Upper lobe of right lung (tissue), 1 donor: ENCODE results near the gene GLRX2. TPM values are rescaled to one million over a fixed set of nuclear protein-coding genes. Genes with fewer than 3 reads are reported as not detected.

Experiments
- ATAC-seq: fragments of 200-7000 bp; cut with Tn5 transposase; one replicate; pipeline ENCODE4 v1.9.1; 2020; ENCODE audit warnings: mild to moderate bottlenecking, moderate library complexity
- DNase-seq: peaks from one replicate; pipeline ENCODE4 v3.0.0-alpha.2; 2020
- H3K27ac ChIP-seq: fragments of 200-600 bp; one replicate; pipeline ENCODE4 v1.8.0; 2022
- H3K27me3 ChIP-seq: fragments of 200-600 bp; one replicate; pipeline ENCODE4 v1.8.0; 2022; ENCODE audit warnings: mild to moderate bottlenecking
- H3K36me3 ChIP-seq: fragments of 200-600 bp; one replicate; pipeline ENCODE4 v1.8.0; 2022
- H3K4me1 ChIP-seq: fragments of 200-600 bp; one replicate; pipeline ENCODE4 v1.8.0; 2022
- H3K4me3 ChIP-seq: fragments of 200-600 bp; one replicate; pipeline ENCODE4 v1.8.0; 2022; ENCODE audit warnings: mild to moderate bottlenecking
- H3K9me3 ChIP-seq: fragments of 200-600 bp; one replicate; pipeline ENCODE4 v1.8.0; 2022
- CTCF ChIP-seq: fragments of 200-600 bp; IDR thresholded peaks from one replicate; pipeline ENCODE4 v1.8.0; 2022; ENCODE audit warnings: antibody characterized with exemption
- intact Hi-C: fragments of 100-400 bp; cut with DNase I; formaldehyde crosslinking; loops from one replicate; pipeline ENCODE4 v1.11.0; 2022
- total RNA-seq: library from RNA; stranded (reverse); fragmentation: NEBNext Ultra II Directional; extraction: Animal tissue kit (Norgen Biotek cat#: 25700); gene quantifications from one replicate; pipeline ENCODE4 v1.2.1, GENCODE V29; 2021
- donor health status: DM: no; HTN: yes; CAD: no; lungs with severe emphysema.

Gene GLRX2
- total RNA-seq, 1 donor from 2014 or later = 19.0 TPM

GRCh38 chr1:193104502-193104906 lies 710 bp downstream of the GLRX2 start:
- intact Hi-C loops = no loop called here
- no peaks in the 10 kb centered on the region for H3K9me3 ChIP-seq

GRCh38 chr1:193103759-193104501 lies 1.3 kb downstream of the GLRX2 start:
- H3K27me3 ChIP-seq = no peaks in the 10 kb centered on the region
- DNase-seq (no peak), ATAC-seq (no peak)
- TF ChIP-seq CTCF = no peak
- peaks cover 19% of the 10 kb centered on the region for H3K36me3 ChIP-seq
- peaks cover 11% of the 10 kb centered on the region for H3K4me1 ChIP-seq
- H3K27ac ChIP-seq = peak overlapping the region; percentile 86
- H3K9me3 ChIP-seq = no peaks in the 10 kb centered on the region
- peak overlapping the region; percentile 85 for H3K4me3 ChIP-seq
- intact Hi-C loops = no loop called here

More at GRCh38 chr1:193104502-193104906, 710 bp downstream of the GLRX2 start:
- peak; percentile 71 for ATAC-seq
- Histone ChIP-seq H3K27me3 (no peaks in the 10 kb centered on the region), H3K4me3 (peak overlapping the region; percentile 85), H3K36me3 (peaks cover 13% of the 10 kb centered on the region), H3K4me1 (peaks cover 11% of the 10 kb centered on the region), H3K27ac (peak overlapping the region; percentile 86)
- DNase-seq = peak; percentile 85
- no peak for TF ChIP-seq CTCF

GRCh38 chr1:193102662-193103061 lies 2.6 kb downstream of the GLRX2 start:
- H3K4me3 ChIP-seq = no peak overlapping the region
- H3K9me3 ChIP-seq = no peaks in the 10 kb centered on the region
- ATAC-seq = no peak
- H3K27ac ChIP-seq = no peak overlapping the region
- intact Hi-C loops = no loop called here
- peaks cover 11% of the 10 kb centered on the region for H3K4me1 ChIP-seq
- H3K36me3 ChIP-seq = peaks cover 29% of the 10 kb centered on the region
- H3K27me3 ChIP-seq = no peaks in the 10 kb centered on the region
- no peak for TF ChIP-seq CTCF
- DNase-seq = no peak

- no peak overlapping the region for H3K4me3 ChIP-seq
- DNase-seq = no peak
- no peaks in the 10 kb centered on the region for H3K9me3 ChIP-seq
- intact Hi-C loops = no loop called here
- peaks cover 59% of the 10 kb centered on the region for H3K36me3 ChIP-seq
- no peak for TF ChIP-seq CTCF
- H3K27ac ChIP-seq = no peak overlapping the region
- H3K27me3 ChIP-seq = no peaks in the 10 kb centered on the region
- ATAC-seq = no peak
- no peaks in the 10 kb centered on the region for H3K4me1 ChIP-seq
Measured at GRCh38 chr1:193094112-193094511, 11.1 kb downstream of the GLRX2 start.

GRCh38 chr1:193090865-193091264 lies 14.3 kb downstream of the GLRX2 start:
- H3K4me1 ChIP-seq = no peaks in the 10 kb centered on the region
- H3K27ac ChIP-seq = no peak overlapping the region
- no peaks in the 10 kb centered on the region for H3K27me3 ChIP-seq
- intact Hi-C loops = no loop called here
- no peak for TF ChIP-seq CTCF
- H3K9me3 ChIP-seq = no peaks in the 10 kb centered on the region
- ATAC-seq (no peak), DNase-seq (no peak)
- H3K4me3 ChIP-seq = no peak overlapping the region
- H3K36me3 ChIP-seq = peaks cover 35% of the 10 kb centered on the region
